ENCODE results near the gene TNK2.

DNA sequence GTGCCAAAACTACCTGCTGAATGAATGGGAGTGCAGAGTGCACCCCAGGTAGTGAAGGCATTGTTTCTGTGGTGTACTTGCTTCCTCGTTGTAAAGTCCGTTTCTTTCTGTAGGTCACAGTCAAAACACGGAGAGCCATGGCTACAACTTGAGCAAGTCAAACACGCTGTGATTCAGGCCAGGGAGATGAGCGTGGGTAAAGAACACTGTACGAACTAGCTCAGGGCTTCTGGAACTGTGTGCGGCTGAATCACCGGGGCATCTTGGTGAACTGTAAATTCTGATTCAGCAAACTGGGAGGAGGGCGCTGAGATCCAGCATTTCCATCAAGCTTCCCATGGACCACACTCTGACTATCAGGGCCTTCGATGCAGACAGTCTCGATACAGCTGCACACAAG is 5.0 kb upstream of the TNK2 start:
- TF ChIP-seq, protein P1, sequence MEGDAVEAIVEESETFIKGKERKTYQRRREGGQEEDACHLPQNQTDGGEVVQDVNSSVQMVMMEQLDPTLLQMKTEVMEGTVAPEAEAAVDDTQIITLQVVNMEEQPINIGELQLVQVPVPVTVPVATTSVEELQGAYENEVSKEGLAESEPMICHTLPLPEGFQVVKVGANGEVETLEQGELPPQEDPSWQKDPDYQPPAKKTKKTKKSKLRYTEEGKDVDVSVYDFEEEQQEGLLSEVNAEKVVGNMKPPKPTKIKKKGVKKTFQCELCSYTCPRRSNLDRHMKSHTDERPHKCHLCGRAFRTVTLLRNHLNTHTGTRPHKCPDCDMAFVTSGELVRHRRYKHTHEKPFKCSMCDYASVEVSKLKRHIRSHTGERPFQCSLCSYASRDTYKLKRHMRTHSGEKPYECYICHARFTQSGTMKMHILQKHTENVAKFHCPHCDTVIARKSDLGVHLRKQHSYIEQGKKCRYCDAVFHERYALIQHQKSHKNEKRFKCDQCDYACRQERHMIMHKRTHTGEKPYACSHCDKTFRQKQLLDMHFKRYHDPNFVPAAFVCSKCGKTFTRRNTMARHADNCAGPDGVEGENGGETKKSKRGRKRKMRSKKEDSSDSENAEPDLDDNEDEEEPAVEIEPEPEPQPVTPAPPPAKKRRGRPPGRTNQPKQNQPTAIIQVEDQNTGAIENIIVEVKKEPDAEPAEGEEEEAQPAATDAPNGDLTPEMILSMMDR (IDR thresholded peaks at IDR 0.05), result no peak
- no peak for TF ChIP-seq TCF7L2 (IDR thresholded peaks at IDR 0.05; ENCODE audit: low read depth, low read length)
- no peak for TF ChIP-seq POLR2AphosphoS5 (IDR thresholded peaks at IDR 0.05; ENCODE audit: low read depth, low read length)

Data from Panc1 (cell line).